Measurements from ENCODE around the gene CSAD. TPM values are rescaled to one million over a fixed set of nuclear protein-coding genes. Genes with fewer than 3 reads are reported as not detected.

The CSAD gene
- polyA plus RNA-seq, 1 donor: 54.5 TPM

GRCh38 chr12:53199700-53200099 lies 19.0 kb upstream of the CSAD start:
- DNase-seq (ENCODE audit: low read depth): no peak

GRCh38 chr12:53198486-53199110 lies 17.9 kb upstream of the CSAD start:
- no peak for DNase-seq (ENCODE audit: low read depth)

- DNase-seq (ENCODE audit: low read depth): no peak
Observed at GRCh38 chr12:53197011-53197640, 16.4 kb upstream of the CSAD start.

GRCh38 chr12:53196486-53196885 lies 15.8 kb upstream of the CSAD start:
- DNase-seq (ENCODE audit: low read depth): no peak

GRCh38 chr12:53195516-53196420 lies 15.0 kb upstream of the CSAD start:
- DNase-seq (ENCODE audit: low read depth): no peak

- DNase-seq (ENCODE audit: low read depth): no peak
Observed at GRCh38 chr12:53194973-53195372, 14.2 kb upstream of the CSAD start.

GRCh38 chr12:53193985-53194716 lies 13.4 kb upstream of the CSAD start:
- DNase-seq (ENCODE audit: low read depth): no peak

- DNase-seq (ENCODE audit: low read depth): no peak
Observed at GRCh38 chr12:53193040-53193439, 12.3 kb upstream of the CSAD start.

GRCh38 chr12:53192531-53193021 lies 11.9 kb upstream of the CSAD start:
- DNase-seq (ENCODE audit: low read depth): no peak

- DNase-seq (ENCODE audit: low read depth): no peak
Observed at GRCh38 chr12:53191885-53192530, 11.3 kb upstream of the CSAD start.

GRCh38 chr12:53191096-53191884 lies 10.6 kb upstream of the CSAD start:
- no peak for DNase-seq (ENCODE audit: low read depth)

GRCh38 chr12:53190108-53190729 lies 9.5 kb upstream of the CSAD start:
- DNase-seq (ENCODE audit: low read depth): no peak

- no peak for DNase-seq (ENCODE audit: low read depth)
Observed at GRCh38 chr12:53187145-53187899, 6.6 kb upstream of the CSAD start.

GRCh38 chr12:53186745-53187144 lies 6.0 kb upstream of the CSAD start:
- no peak for DNase-seq (ENCODE audit: low read depth)

GRCh38 chr12:53185582-53186153 lies 4.9 kb upstream of the CSAD start:
- DNase-seq (ENCODE audit: low read depth): no peak

- DNase-seq (ENCODE audit: low read depth): no peak
Observed at GRCh38 chr12:53184828-53185227, 4.1 kb upstream of the CSAD start.

GRCh38 chr12:53182903-53183302 lies 2.2 kb upstream of the CSAD start:
- DNase-seq (ENCODE audit: low read depth): no peak

GRCh38 chr12:53181935-53182334 lies 1.2 kb upstream of the CSAD start:
- DNase-seq (ENCODE audit: low read depth): no peak

Measured in forelimb muscle (tissue), 1 donor.